HUES64 (cell line): ENCODE measurements around the gene SGCG. TPM values are rescaled to one million over a fixed set of nuclear protein-coding genes. Genes with fewer than 3 reads are reported as not detected.
"Not testable (repeated sequence)": the region's sequence is repeated elsewhere in the genome, so short reads cannot be mapped to it uniquely, and the experiment has no call there.

Source experiments
- H3K27ac ChIP-seq: 2 replicates; pipeline ENCODE4 v1.7.0; 2013; ENCODE audit warnings: low read depth, low read length, inconsistent platforms
- H3K27me3 ChIP-seq: 2 replicates; pipeline ENCODE4 v1.6.1; 2013; ENCODE audit warnings: mild to moderate bottlenecking, low read length; ENCODE audit not compliant: insufficient read depth
- H3K36me3 ChIP-seq: 2 replicates; pipeline ENCODE4 v1.6.1; 2013; ENCODE audit warnings: mild to moderate bottlenecking, low read length; ENCODE audit not compliant: insufficient read depth
- H3K4me1 ChIP-seq: 2 replicates; pipeline ENCODE4 v1.6.1; 2013; ENCODE audit warnings: mild to moderate bottlenecking, low read length, moderate library complexity; ENCODE audit not compliant: insufficient read depth
- H3K4me3 ChIP-seq: 2 replicates; pipeline ENCODE4 v1.5.1; 2013; ENCODE audit warnings: mild to moderate bottlenecking, low read length, moderate library complexity
- H3K9ac ChIP-seq: 2 replicates; pipeline ENCODE4 v1.6.1; 2013; ENCODE audit warnings: mild to moderate bottlenecking, low read depth, low read length
- H3K9me3 ChIP-seq: 2 replicates; pipeline ENCODE4 v1.6.1; 2013; ENCODE audit warnings: low read depth, low read length; ENCODE audit not compliant: insufficient read depth
- WGBS: fragments of 150-250, 120-280 bp; methylation state at CpG from one replicate; pipeline ENCODE4 v1.1.7; 2013; ENCODE audit warnings: missing lambda C conversion rate; 5-methylcytosine and 5-hydroxymethylcytosine counted together
- polyA plus RNA-seq, 2 experiments: library from polyadenylated mRNA; stranded (reverse); fragments of 50-300 nt; gene quantifications; one replicate each; pipeline ENCODE4 v1.2.3, GENCODE V29; 2013

SGCG gene
- 0.30 TPM for polyA plus RNA-seq (2013, experiment 1 of 2)
- not detected for polyA plus RNA-seq (2013, experiment 2 of 2)

- WGBS = 84% methylated on average over 4 of the region's 6 CpGs
- Histone ChIP-seq H3K27me3 (no peaks in the 10 kb centered on the region), H3K4me3 (no peak within 1 kb of the TSS), H3K9ac (no peak within 1 kb of the TSS), H3K27ac (no peak within 1 kb of the TSS), H3K4me1 (no peaks in the 10 kb centered on the region), H3K36me3 (no peaks in the 10 kb centered on the region), H3K9me3 (no peaks in the 10 kb centered on the region)
These were observed at the start of gene SGCG for GRCh38 chr13:23180711-23181110. SGCG (plus strand) TSS chr13:23180979; CDS start chr13:23203695, 22,716 bp downstream.

GRCh38 chr13:23134542-23134941 is 46.2 kb upstream of the SGCG start:
- Histone ChIP-seq H3K9ac (no peak overlapping the region), H3K36me3 (no peaks in the 10 kb centered on the region)
- WGBS = 88% methylated on average over 5 of the region's 5 CpGs

GRCh38 chr13:23140492-23140891 is 40.3 kb upstream of the SGCG start:
- Histone ChIP-seq H3K4me1 (no peaks in the 10 kb centered on the region), H3K9ac (no peak overlapping the region), H3K36me3 (no peaks in the 10 kb centered on the region), H3K27ac (no peak overlapping the region), H3K27me3 (no peaks in the 10 kb centered on the region), H3K4me3 (no peak overlapping the region), H3K9me3 (peaks cover 17% of the 10 kb centered on the region; the same call in 1 of the 2 replicates)
- 90% methylated on average over 2 of the region's 2 CpGs for WGBS

More at GRCh38 chr13:23134542-23134941, 46.2 kb upstream of the SGCG start:
- Histone ChIP-seq H3K27ac (no peak overlapping the region), H3K9me3 (no peaks in the 10 kb centered on the region), H3K27me3 (no peaks in the 10 kb centered on the region), H3K4me3 (no peak overlapping the region), H3K4me1 (no peaks in the 10 kb centered on the region)

- Histone ChIP-seq H3K9ac (no peak overlapping the region), H3K27ac (no peak overlapping the region), H3K36me3 (no peaks in the 10 kb centered on the region), H3K4me1 (no peaks in the 10 kb centered on the region), H3K27me3 (no peaks in the 10 kb centered on the region), H3K4me3 (no peak overlapping the region), H3K9me3 (peaks cover 17% of the 10 kb centered on the region; the same call in 1 of the 2 replicates)
- 96% methylated on average over 24 of the region's 24 CpGs for WGBS
These were observed 38.8 kb upstream of the SGCG start for GRCh38 chr13:23141964-23142363.

- H3K27me3 ChIP-seq, H3K36me3 ChIP-seq, H3K9ac ChIP-seq, H3K4me1 ChIP-seq, H3K4me3 ChIP-seq, H3K27ac ChIP-seq: not testable (repeated sequence)
- WGBS = 81% methylated on average over 7 of the region's 7 CpGs
- peaks cover 17% of the 10 kb centered on the region; the same call in 1 of the 2 replicates for H3K9me3 ChIP-seq
These were observed 38.2 kb upstream of the SGCG start for GRCh38 chr13:23142607-23143006.

- H3K27ac ChIP-seq = no peak overlapping the region
- no peak overlapping the region for H3K4me3 ChIP-seq
- peaks cover 17% of the 10 kb centered on the region; the same call in 1 of the 2 replicates for H3K9me3 ChIP-seq
- no peaks in the 10 kb centered on the region for H3K27me3 ChIP-seq
- H3K4me1 ChIP-seq = no peaks in the 10 kb centered on the region
- H3K36me3 ChIP-seq = no peaks in the 10 kb centered on the region
- no peak overlapping the region for H3K9ac ChIP-seq
- 72% methylated on average over 2 of the region's 2 CpGs for WGBS
These were observed 36.3 kb upstream of the SGCG start for GRCh38 chr13:23144431-23144830.

GRCh38 chr13:23146006-23146405 is 34.8 kb upstream of the SGCG start:
- Histone ChIP-seq H3K4me1 (no peaks in the 10 kb centered on the region), H3K9me3 (peaks cover 13% of the 10 kb centered on the region; the same call in 1 of the 2 replicates), H3K4me3 (no peak overlapping the region), H3K36me3 (no peaks in the 10 kb centered on the region), H3K27me3 (no peaks in the 10 kb centered on the region), H3K27ac (no peak overlapping the region), H3K9ac (no peak overlapping the region)
- 92% methylated on average over 3 of the region's 5 CpGs for WGBS

GRCh38 chr13:23146811-23147625 is 33.8 kb upstream of the SGCG start:
- no peak overlapping the region for H3K9ac ChIP-seq
- H3K27me3 ChIP-seq = no peaks in the 10 kb centered on the region
- no peaks in the 10 kb centered on the region for H3K4me1 ChIP-seq
- H3K36me3 ChIP-seq = no peaks in the 10 kb centered on the region
- no peak overlapping the region for H3K27ac ChIP-seq
- H3K4me3 ChIP-seq = no peak overlapping the region
- H3K9me3 ChIP-seq = peaks cover 9% of the 10 kb centered on the region; the same call in 1 of the 2 replicates
- WGBS = 93% methylated on average over 11 of the region's 12 CpGs

GRCh38 chr13:23147827-23148226 is 33.0 kb upstream of the SGCG start:
- WGBS = 77% methylated on average over 9 of the region's 10 CpGs
- no peaks in the 10 kb centered on the region for H3K27me3 ChIP-seq
- no peaks in the 10 kb centered on the region for H3K36me3 ChIP-seq
- no peak overlapping the region for H3K9ac ChIP-seq
- H3K4me3 ChIP-seq = no peak overlapping the region
- H3K27ac ChIP-seq = no peak overlapping the region
- 0 out of 2 replicates have a peak, but pooled peaks cover 3% of the 10 kb centered on the region for H3K9me3 ChIP-seq
- no peaks in the 10 kb centered on the region for H3K4me1 ChIP-seq

GRCh38 chr13:23157781-23158180 is 23.0 kb upstream of the SGCG start:
- Histone ChIP-seq H3K9me3 (0 out of 2 replicates have a peak, but pooled peaks cover 3% of the 10 kb centered on the region), H3K4me1 (peaks cover 4% of the 10 kb centered on the region; the same call in 1 of the 2 replicates), H3K9ac (no peak overlapping the region), H3K36me3 (no peaks in the 10 kb centered on the region), H3K27ac (no peak overlapping the region), H3K4me3 (no peak overlapping the region), H3K27me3 (peaks cover 29% of the 10 kb centered on the region)
- 94% methylated on average over 5 of the region's 7 CpGs for WGBS

- 7% methylated on average over 24 of the region's 25 CpGs for WGBS
- H3K9me3 ChIP-seq = no peaks in the 10 kb centered on the region
- H3K27me3 ChIP-seq = peaks cover 29% of the 10 kb centered on the region
- no peak overlapping the region for H3K27ac ChIP-seq
- peaks cover 4% of the 10 kb centered on the region; the same call in 1 of the 2 replicates for H3K4me1 ChIP-seq
- no peaks in the 10 kb centered on the region for H3K36me3 ChIP-seq
- peak overlapping the region; percentile 33; the same call in 1 of the 2 replicates for H3K9ac ChIP-seq
- peak overlapping the region; percentile 76 for H3K4me3 ChIP-seq
These were observed 21.5 kb upstream of the SGCG start for GRCh38 chr13:23159205-23159759.
